ENCODE data around the gene DDX20. TPM values are rescaled to one million over a fixed set of nuclear protein-coding genes. Genes with fewer than 3 reads are reported as not detected.

The DDX20 gene
- total RNA-seq, 1 experiment from 2014 or later = 8.4 TPM

GRCh38 chr1:111723871-111724270 is 31.8 kb upstream of the DDX20 start:
- H3K9me2 ChIP-seq (ENCODE audit: insufficient read depth) = no peaks in the 10 kb centered on the region
- POLR2A ChIA-PET (ENCODE audit: unreplicated experiment) = no interaction called here
- TF ChIP-seq CTCF (conservative IDR thresholded peaks at IDR 0.05) (no peak), EZH2 (IDR thresholded peaks at IDR 0.05; ENCODE audit: low read depth) (no peak)
- H3F3A ChIP-seq (ENCODE audit: insufficient read depth, low read depth) = no peaks in the 10 kb centered on the region
- peaks cover 16% of the 10 kb centered on the region for H3K4me1 ChIP-seq (replicated peaks; ENCODE audit: insufficient read depth)
- H3K79me2 ChIP-seq (ENCODE audit: low read depth) = no peaks in the 10 kb centered on the region
- H3K27ac ChIP-seq = no peak overlapping the region
- no TSS peak for BruUV-seq (replicated peaks)
- CTCF ChIA-PET = no interaction called here
- H3K36me3 ChIP-seq (ENCODE audit: low read depth) = no peaks in the 10 kb centered on the region
- H3K4me3 ChIP-seq = no peak overlapping the region
- no peak overlapping the region for H2AFZ ChIP-seq
- no peak overlapping the region for H3K4me2 ChIP-seq
- no peak for DNase-seq
- H3K27me3 ChIP-seq (ENCODE audit: insufficient read depth, low read depth) = no peaks in the 10 kb centered on the region
- no peaks in the 10 kb centered on the region for H3K9me3 ChIP-seq (ENCODE audit: insufficient read depth, low read depth)
- intact Hi-C loops (cut with micrococcal nuclease; ENCODE audit: unreplicated experiment) = no loop called here
- no peaks in the 10 kb centered on the region for H4K20me1 ChIP-seq (ENCODE audit: insufficient read depth)

DNA sequence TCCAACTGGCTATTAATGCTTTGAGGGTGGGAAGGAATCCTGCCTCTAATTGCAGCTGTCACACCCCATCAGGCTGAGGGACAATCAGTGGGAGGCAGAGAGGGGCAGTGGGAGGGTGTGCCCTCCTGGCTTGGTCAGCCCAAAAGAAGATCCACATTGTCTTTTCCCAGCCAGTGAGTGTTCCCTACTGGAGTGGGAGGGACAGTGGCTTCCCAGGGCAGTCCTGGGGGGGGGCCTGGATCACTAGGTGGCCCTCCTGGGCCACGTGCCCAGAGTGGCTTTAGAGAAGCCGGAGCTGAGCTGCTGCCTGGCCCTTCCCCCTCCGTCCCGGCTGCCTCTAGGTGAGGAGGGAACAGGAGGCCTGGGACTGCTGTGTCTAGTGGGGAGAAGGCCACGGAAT is 30.5 kb upstream of the DDX20 start:
- no TSS peak for BruUV-seq (replicated peaks)
- Histone ChIP-seq H3F3A (ENCODE audit: insufficient read depth, low read depth) (no peaks in the 10 kb centered on the region), H3K9me2 (ENCODE audit: insufficient read depth) (no peaks in the 10 kb centered on the region), H2AFZ (no peak overlapping the region), H3K4me1 (replicated peaks; ENCODE audit: insufficient read depth) (peaks cover 16% of the 10 kb centered on the region), H3K27me3 (ENCODE audit: insufficient read depth, low read depth) (no peaks in the 10 kb centered on the region), H3K4me2 (no peak overlapping the region), H3K79me2 (ENCODE audit: low read depth) (no peaks in the 10 kb centered on the region), H4K20me1 (ENCODE audit: insufficient read depth) (no peaks in the 10 kb centered on the region), H3K36me3 (ENCODE audit: low read depth) (no peaks in the 10 kb centered on the region), H3K4me3 (no peak overlapping the region), H3K9me3 (ENCODE audit: insufficient read depth, low read depth) (no peaks in the 10 kb centered on the region), H3K27ac (no peak overlapping the region)
- TF ChIP-seq CTCF (conservative IDR thresholded peaks at IDR 0.05) = no peak
- no peak for TF ChIP-seq EZH2 (IDR thresholded peaks at IDR 0.05; ENCODE audit: low read depth)
- intact Hi-C loops (cut with micrococcal nuclease; ENCODE audit: unreplicated experiment) = no loop called here
- POLR2A ChIA-PET (ENCODE audit: unreplicated experiment) = no interaction called here
- CTCF ChIA-PET = no interaction called here
- no peak for DNase-seq

- intact Hi-C loops (cut with micrococcal nuclease; ENCODE audit: unreplicated experiment) = no loop called here
- H3K4me1 ChIP-seq (replicated peaks; ENCODE audit: insufficient read depth) = peaks cover 6% of the 10 kb centered on the region
- TF ChIP-seq EZH2 (IDR thresholded peaks at IDR 0.05; ENCODE audit: low read depth) = no peak
- TF ChIP-seq CTCF (conservative IDR thresholded peaks at IDR 0.05) = no peak
- CTCF ChIA-PET = no interaction called here
- no peaks in the 10 kb centered on the region for H3K27me3 ChIP-seq (ENCODE audit: insufficient read depth, low read depth)
- POLR2A ChIA-PET (ENCODE audit: unreplicated experiment) = no interaction called here
- no peaks in the 10 kb centered on the region for H4K20me1 ChIP-seq (ENCODE audit: insufficient read depth)
- H3K27ac ChIP-seq = no peak overlapping the region
- no peaks in the 10 kb centered on the region for H3K36me3 ChIP-seq (ENCODE audit: low read depth)
- H3K9me2 ChIP-seq (ENCODE audit: insufficient read depth) = no peaks in the 10 kb centered on the region
- H3K79me2 ChIP-seq (ENCODE audit: low read depth) = no peaks in the 10 kb centered on the region
- DNase-seq = no peak
- H3K4me2 ChIP-seq = no peak overlapping the region
- no TSS peak for BruUV-seq (replicated peaks)
- no peak overlapping the region for H3K4me3 ChIP-seq
- no peaks in the 10 kb centered on the region for H3F3A ChIP-seq (ENCODE audit: insufficient read depth, low read depth)
- H3K9me3 ChIP-seq (ENCODE audit: insufficient read depth, low read depth) = no peaks in the 10 kb centered on the region
- H2AFZ ChIP-seq = no peak overlapping the region
These were observed 28.6 kb upstream of the DDX20 start for GRCh38 chr1:111727056-111727455.

All from PC-9 (cell line).